Ovary (tissue), 9 donors: ENCODE measurements around the gene NOTCH1. TPM values are rescaled to one million over a fixed set of nuclear protein-coding genes. Genes with fewer than 3 reads are reported as not detected.

Source experiments
- DNase-seq, 5 donors: peaks; one replicate each; pipeline ENCODE4 v3.0.0-alpha.2; 2019 to 2020
- H3K27ac ChIP-seq, 2 donors: fragments of 200-600 bp; one replicate each; pipeline versions ENCODE4 v1.5.1 to v1.8.0; 2019 to 2022
- H3K27me3 ChIP-seq: fragments of 200-600 bp; one replicate; pipeline ENCODE4 v1.8.0; 2022
- H3K36me3 ChIP-seq: fragments of 200-600 bp; sonication (generic); one replicate; pipeline ENCODE4 v1.5.1; 2019
- H3K4me1 ChIP-seq: one replicate; pipeline ENCODE4 v1.8.1; 2013; ENCODE audit warnings: mild to moderate bottlenecking, moderate library complexity; ENCODE audit not compliant: insufficient read depth
- H3K4me3 ChIP-seq: fragments of 200-600 bp; sonication (generic); one replicate; pipeline ENCODE4 v1.5.1; 2017
- H3K9me3 ChIP-seq, 2 donors: fragments of 200-600 bp in 1 of 2; sonication (generic) in 1 of 2; one replicate each; pipeline versions ENCODE4 v1.5.1 to v1.8.1; 2013 to 2019; ENCODE audit warnings: mild to moderate bottlenecking in 1 of 2, moderate library complexity in 1 of 2
- EP300 ChIP-seq: sonication (generic); formaldehyde crosslinking; IDR thresholded peaks from one replicate; pipeline ENCODE4 v1.6.1; 2017; ENCODE audit warnings: antibody characterized with exemption
- POLR2A ChIP-seq: fragments of 450-650 bp; IDR thresholded peaks from one replicate; pipeline ENCODE4 v1.6.1; 2017; ENCODE audit warnings: antibody characterized with exemption, mild to moderate bottlenecking, moderate library complexity
- WGBS, 3 donors: extraction: QIAGEN DNeasy Blood & Tissue Kit in 1 of 3; methylation state at CpG; one replicate each; pipeline versions ENCODE4 v1.1.5 to v1.1.7; 2013 to 2017; 5-methylcytosine and 5-hydroxymethylcytosine counted together
- intact Hi-C, 4 donors: fragments of 100-400 bp; cut with DNase I; formaldehyde crosslinking; loops; one replicate each; pipeline versions ENCODE4 v1.11.0 to v1.15.1; 2022 to 2023
- microRNA-seq, 3 donors: library from miRNA; unstranded; fragments of <30 nt; microRNA quantifications; one replicate each; pipeline versions ENCODE4 to v1.2.0, GENCODE V29; 2019 to 2020
- polyA plus RNA-seq, 2 donors: library from polyadenylated mRNA; stranded (reverse); fragments of 200-250 nt in 1 of 2; fragments of 350-450 nt in 1 of 2; fragmentation: Illumina TruSeq in 1 of 2; extraction: RNeasy Lipid Tissue Mini Kit (QIAGEN cat#74804) in 1 of 2; gene quantifications; one replicate each; pipeline ENCODE4 v1.2.3, GENCODE V29; 2013 to 2014
- small RNA-seq: library from RNA; depleted of rRNA; stranded (forward); fragments of <200 nt; gene quantifications from one replicate; pipeline ENCODE3, GENCODE V24; 2016
- total RNA-seq, 7 donors: library from RNA; depleted of rRNA in 2 of 7; stranded (reverse); fragments of >200 nt in 2 of 7; fragmentation: NEBNext Ultra II Directional in 3 of 7; extraction: Animal tissue kit (Norgen Biotek cat#: 25700) in 3 of 7; gene quantifications; one replicate each; pipeline versions ENCODE4 v1.1.0 to v1.2.4, GENCODE V29; 2016 to 2023
- TF ChIP-seq, protein P1 (sequence below), 3 donors: fragments of 450-650 bp in 2 of 3; fragments of 200-600 bp in 1 of 3; IDR thresholded peaks; one replicate each; pipeline versions ENCODE4 v1.5.1 to v1.8.0; 2016 to 2022; ENCODE audit warnings: antibody characterized with exemption in 3 of 3, mild to moderate bottlenecking in 1 of 3
- donor health status: DM: no; HTN: no; CAD: no; lungs with moderate emphysema.
- donor health status: DM: no; HTN: no; CAD: no.
- donor health status: Bipolar disorder and iron deficiency.
- donor health status: DM: yes; HTN: yes; CAD: no.
- donor health status: DM: no; HTN: no; CAD: no.
- donor health status: DM: yes; HTN: yes; CAD: no.

The NOTCH1 gene
- total and polyA plus RNA-seq, 9 donors: 2.5 to 30.9 (median 17.1) TPM

DNA sequence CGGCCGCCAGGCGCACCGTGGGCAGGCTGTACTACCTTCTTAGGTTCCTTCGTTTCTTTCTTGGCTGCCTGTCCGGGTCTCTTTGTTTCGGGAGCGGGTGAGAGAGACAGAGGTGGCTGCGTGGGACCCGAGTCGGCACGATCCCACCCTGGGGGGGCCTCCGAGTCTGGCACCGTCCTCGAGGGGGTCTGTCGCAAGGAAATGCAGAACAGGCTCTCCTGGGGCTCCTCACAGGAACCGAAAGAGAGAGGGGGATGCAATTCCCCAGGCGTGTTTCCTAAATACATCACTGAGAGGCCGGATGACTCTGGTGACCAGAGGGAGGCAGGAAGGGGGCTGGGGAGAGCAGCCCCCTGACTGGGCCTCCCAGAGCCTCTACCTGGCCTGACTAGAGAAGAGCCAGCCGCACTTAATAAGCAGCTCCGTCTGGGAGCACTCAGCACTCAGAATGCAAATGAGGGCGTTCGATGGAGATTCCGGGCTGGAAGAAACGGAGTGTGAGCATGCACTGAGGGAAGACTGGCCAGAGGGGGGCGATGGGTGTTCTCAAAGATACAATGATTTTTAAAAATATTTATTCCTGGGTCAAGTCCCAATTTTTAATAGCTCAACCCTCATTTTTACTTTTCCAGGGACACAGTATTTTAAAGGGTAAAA, 94.5 kb downstream of the NOTCH1 start:
- Histone ChIP-seq H3K4me3 (no peak overlapping the region), H3K36me3 (no peaks in the 10 kb centered on the region)
- TF ChIP-seq, protein P1, sequence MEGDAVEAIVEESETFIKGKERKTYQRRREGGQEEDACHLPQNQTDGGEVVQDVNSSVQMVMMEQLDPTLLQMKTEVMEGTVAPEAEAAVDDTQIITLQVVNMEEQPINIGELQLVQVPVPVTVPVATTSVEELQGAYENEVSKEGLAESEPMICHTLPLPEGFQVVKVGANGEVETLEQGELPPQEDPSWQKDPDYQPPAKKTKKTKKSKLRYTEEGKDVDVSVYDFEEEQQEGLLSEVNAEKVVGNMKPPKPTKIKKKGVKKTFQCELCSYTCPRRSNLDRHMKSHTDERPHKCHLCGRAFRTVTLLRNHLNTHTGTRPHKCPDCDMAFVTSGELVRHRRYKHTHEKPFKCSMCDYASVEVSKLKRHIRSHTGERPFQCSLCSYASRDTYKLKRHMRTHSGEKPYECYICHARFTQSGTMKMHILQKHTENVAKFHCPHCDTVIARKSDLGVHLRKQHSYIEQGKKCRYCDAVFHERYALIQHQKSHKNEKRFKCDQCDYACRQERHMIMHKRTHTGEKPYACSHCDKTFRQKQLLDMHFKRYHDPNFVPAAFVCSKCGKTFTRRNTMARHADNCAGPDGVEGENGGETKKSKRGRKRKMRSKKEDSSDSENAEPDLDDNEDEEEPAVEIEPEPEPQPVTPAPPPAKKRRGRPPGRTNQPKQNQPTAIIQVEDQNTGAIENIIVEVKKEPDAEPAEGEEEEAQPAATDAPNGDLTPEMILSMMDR (IDR thresholded peaks at IDR 0.05): no peak
- no peak for TF ChIP-seq POLR2A

DNA sequence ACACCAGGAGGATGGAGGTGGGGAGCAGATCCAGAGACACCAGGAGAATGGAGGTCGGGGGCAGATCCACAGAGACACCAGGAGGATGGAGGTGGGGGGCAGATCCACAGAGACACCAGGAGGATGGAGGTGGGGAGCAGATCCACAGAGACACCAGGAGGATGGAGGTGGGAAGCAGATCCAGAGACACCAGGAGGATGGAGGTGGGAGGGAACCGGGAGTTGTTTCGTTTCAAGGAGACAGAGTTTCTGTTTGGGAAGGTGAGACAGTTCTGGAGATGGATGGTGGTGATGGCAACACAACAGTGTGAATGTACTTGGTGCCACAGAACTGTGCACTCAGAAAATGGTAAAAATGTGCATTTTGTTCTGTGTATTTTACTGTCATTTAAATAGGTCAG, 97.2 kb downstream of the NOTCH1 start:
- H3K9me3 ChIP-seq: no peaks in the 10 kb centered on the region
- no peaks in the 10 kb centered on the region for H3K4me1 ChIP-seq
- H3K27ac ChIP-seq: no peak overlapping the region
- TF ChIP-seq EP300 (no peak), POLR2A (no peak)
- TF ChIP-seq, protein P1 (IDR thresholded peaks at IDR 0.05): no peak
- H3K4me3 ChIP-seq: no peak overlapping the region
- no peak for DNase-seq
- intact Hi-C loops: no loop called here
- H3K27me3 ChIP-seq: no peaks in the 10 kb centered on the region
- WGBS, 3 donors: 79 to 88% (median 85%) methylated on average over 3 of the region's 3 CpGs
- H3K36me3 ChIP-seq: no peaks in the 10 kb centered on the region

More for the DNA sequence above, 94.5 kb downstream of the NOTCH1 start:
- intact Hi-C loops: no loop called here
- no peak for DNase-seq
- no peaks in the 10 kb centered on the region for H3K9me3 ChIP-seq
- no peaks in the 10 kb centered on the region for H3K27me3 ChIP-seq
- no peak overlapping the region for H3K27ac ChIP-seq
- WGBS, 3 donors: 82 to 88% (median 85%) methylated on average over 26 of the region's 26 CpGs
- no peaks in the 10 kb centered on the region for H3K4me1 ChIP-seq

DNA sequence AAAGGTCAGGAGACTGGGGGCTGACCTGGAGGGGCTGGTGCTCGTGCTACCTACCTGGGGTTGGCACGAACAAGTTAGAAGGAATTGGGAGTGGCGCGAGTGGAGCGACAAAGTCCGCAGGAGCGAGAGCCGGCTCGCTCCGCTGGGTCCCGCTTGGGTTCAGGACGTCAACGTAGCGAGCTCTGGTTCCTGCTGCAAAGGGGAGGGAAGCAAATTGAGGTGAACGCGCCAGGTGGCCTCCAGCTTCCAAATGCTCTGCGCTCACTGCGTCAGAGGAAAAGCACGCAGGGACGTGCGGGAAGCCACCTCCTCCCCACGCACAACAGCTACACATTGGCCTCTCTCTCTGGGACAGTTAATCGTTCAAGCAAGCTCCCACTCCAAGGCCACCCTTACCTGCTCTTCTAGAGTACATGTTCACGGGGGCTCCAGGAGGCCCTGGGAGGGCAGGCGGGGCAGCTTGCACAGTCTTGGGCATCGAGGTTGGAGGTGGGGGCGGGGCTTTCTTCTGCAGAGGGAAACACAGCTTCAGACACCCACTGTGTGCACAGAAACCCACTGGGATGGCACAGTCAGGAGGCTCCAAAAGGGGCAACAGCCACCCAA, 98.6 kb downstream of the NOTCH1 start:
- Histone ChIP-seq H3K27ac (no peak overlapping the region), H3K4me3 (no peak overlapping the region), H3K4me1 (no peaks in the 10 kb centered on the region), H3K9me3 (no peaks in the 10 kb centered on the region), H3K36me3 (no peaks in the 10 kb centered on the region), H3K27me3 (no peaks in the 10 kb centered on the region)
- intact Hi-C loops: no loop called here
- no peak for DNase-seq
- TF ChIP-seq POLR2A (no peak), EP300 (no peak)
- TF ChIP-seq, protein P1 (IDR thresholded peaks at IDR 0.05): no peak
- WGBS, 3 donors: 91 to 94% (median 92%) methylated on average over 27 of the region's 27 CpGs

DNA sequence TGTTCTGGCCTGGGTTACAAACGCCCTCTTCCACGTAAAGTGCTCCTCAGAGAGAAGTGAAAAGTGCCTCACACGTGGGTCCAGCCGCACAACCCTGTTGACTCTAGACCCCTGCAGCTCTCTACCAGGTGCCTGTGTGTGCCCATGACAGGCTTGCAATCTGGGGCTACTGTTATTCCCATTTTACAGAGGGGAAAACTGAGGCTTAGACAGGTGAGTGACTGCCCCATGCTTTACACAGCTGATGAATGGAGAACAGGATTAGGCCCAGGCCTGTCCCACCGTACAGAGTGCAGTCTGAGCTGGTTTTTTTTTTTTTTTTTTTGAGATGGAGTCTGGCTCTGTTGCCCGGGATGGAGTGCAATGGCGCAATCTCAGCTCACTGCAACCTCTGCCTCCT, 100.0 kb downstream of the NOTCH1 start:
- intact Hi-C loops: no loop called here
- TF ChIP-seq, protein P1 (IDR thresholded peaks at IDR 0.05): no peak
- TF ChIP-seq POLR2A (no peak), EP300 (no peak)
- Histone ChIP-seq H3K4me3 (no peak overlapping the region), H3K27ac (no peak overlapping the region), H3K4me1 (no peaks in the 10 kb centered on the region), H3K27me3 (no peaks in the 10 kb centered on the region), H3K9me3 (no peaks in the 10 kb centered on the region), H3K36me3 (no peaks in the 10 kb centered on the region)
- no peak for DNase-seq
- WGBS, 3 donors: 82 to 85% (median 84%) methylated on average over 7 of the region's 7 CpGs

Small RNA genes within 50 kb of the gene (microRNA-seq; reads per million reads assigned to microRNA genes)
- gene MIR4673 (0 to 0.16 (median 0) reads per million in 3 donors), gene MIR4674 (0 to 0.16 (median 0) reads per million in 3 donors)

Small RNA genes within 50 kb of the gene (small RNA-seq; reads per million reads assigned to genes)
- gene MIR4673 (not detected), gene MIR4674 (not detected)

Other genes with a start within 250 kb of the NOTCH1 start
- gene CCDC187, start 242.0 kb downstream of the NOTCH1 start, total RNA-seq: 10 to 100 TPM in 1 of 7 donors, 1 to 10 TPM in 2, under 1 TPM in 3, not detected in 1; 0.03 to 15.7 (median 1.2) TPM
- under 1 TPM; 0.02 to 0.05 TPM for gene CCDC187, start 242.0 kb downstream of the NOTCH1 start, polyA plus RNA-seq
- gene GPSM1, start 218.5 kb downstream of the NOTCH1 start, total RNA-seq: 10 to 100 TPM; 14.1 to 65.4 (median 36.4) TPM
- gene GPSM1, start 218.5 kb downstream of the NOTCH1 start, polyA plus RNA-seq: 10 to 100 TPM in 1 of 2 donors, under 1 TPM in 1; 0.57 to 26.6 TPM
- 10 to 100 TPM; 14.4 to 33.3 (median 24.2) TPM for gene DNLZ, start 182.3 kb downstream of the NOTCH1 start, total RNA-seq
- gene DNLZ, start 182.3 kb downstream of the NOTCH1 start, polyA plus RNA-seq: 10 to 100 TPM in 1 of 2 donors, 1 to 10 TPM in 1; 1.8 to 10.3 TPM
- gene CARD9, start 172.4 kb downstream of the NOTCH1 start, total RNA-seq: 1 to 10 TPM in 4 of 7 donors, under 1 TPM in 3; 0.48 to 3.5 (median 1.3) TPM
- under 1 TPM in 1 of 2 donors, not detected in 1; 0.61 TPM for gene CARD9, start 172.4 kb downstream of the NOTCH1 start, polyA plus RNA-seq
- 1 to 10 TPM; 5.4 to 9.6 (median 8.9) TPM for gene SNAPC4, start 145.9 kb downstream of the NOTCH1 start, total RNA-seq
- gene SNAPC4, start 145.9 kb downstream of the NOTCH1 start, polyA plus RNA-seq: 1 to 10 TPM; 3.7 to 7.3 TPM
- 10 to 100 TPM; 21.3 to 52.5 (median 28.9) TPM for gene ENTR1, start 135.4 kb downstream of the NOTCH1 start, total RNA-seq
- 10 to 100 TPM; 19.3 to 24.5 TPM for gene ENTR1, start 135.4 kb downstream of the NOTCH1 start, polyA plus RNA-seq
- 10 to 100 TPM; 18.7 to 46.0 (median 40.1) TPM for gene PMPCA, start 135.4 kb downstream of the NOTCH1 start, total RNA-seq
- gene PMPCA, start 135.4 kb downstream of the NOTCH1 start, polyA plus RNA-seq: 10 to 100 TPM; 39.6 to 82.4 TPM
- gene INPP5E, start 106.2 kb downstream of the NOTCH1 start, total RNA-seq: 10 to 100 TPM; 11.0 to 18.5 (median 15.4) TPM
- gene INPP5E, start 106.2 kb downstream of the NOTCH1 start, polyA plus RNA-seq: 1 to 10 TPM; 3.4 to 9.7 TPM
- gene SEC16A, start 63.0 kb downstream of the NOTCH1 start, total RNA-seq: 10 to 100 TPM; 30.0 to 61.4 (median 50.2) TPM
- gene SEC16A, start 63.0 kb downstream of the NOTCH1 start, polyA plus RNA-seq: 10 to 100 TPM; 27.6 to 37.2 TPM
- 100 to 1,000 TPM in 1 of 7 donors, 10 to 100 TPM in 6; 27.1 to 113 (median 43.4) TPM for gene EGFL7, start 116.9 kb upstream of the NOTCH1 start, total RNA-seq
- gene EGFL7, start 116.9 kb upstream of the NOTCH1 start, polyA plus RNA-seq: 100 to 1,000 TPM in 1 of 2 donors, under 1 TPM in 1; 0.18 to 105 TPM
- 10 to 100 TPM; 14.4 to 40.9 (median 24.8) TPM for gene AGPAT2, start 141.4 kb upstream of the NOTCH1 start, total RNA-seq
- gene AGPAT2, start 141.4 kb upstream of the NOTCH1 start, polyA plus RNA-seq: 10 to 100 TPM in 1 of 2 donors, 1 to 10 TPM in 1; 6.1 to 23.9 TPM
- 10 to 100 TPM in 5 of 7 donors, 1 to 10 TPM in 2; 5.2 to 23.4 (median 13.1) TPM for gene DIPK1B, start 166.5 kb upstream of the NOTCH1 start, total RNA-seq
- gene DIPK1B, start 166.5 kb upstream of the NOTCH1 start, polyA plus RNA-seq: 10 to 100 TPM in 1 of 2 donors, 1 to 10 TPM in 1; 2.9 to 15.0 TPM
- 10 to 100 TPM in 2 of 7 donors, 1 to 10 TPM in 5; 1.4 to 45.4 (median 4.5) TPM for gene LCN10, start 196.9 kb upstream of the NOTCH1 start, total RNA-seq
- 10 to 100 TPM in 1 of 2 donors, 1 to 10 TPM in 1; 2.4 to 15.2 TPM for gene LCN10, start 196.9 kb upstream of the NOTCH1 start, polyA plus RNA-seq
- gene LCN6, start 202.5 kb upstream of the NOTCH1 start, total RNA-seq: 10 to 100 TPM in 3 of 7 donors, 1 to 10 TPM in 4; 1.8 to 59.3 (median 8.3) TPM
- gene LCN6, start 202.5 kb upstream of the NOTCH1 start, polyA plus RNA-seq: 10 to 100 TPM in 1 of 2 donors, 1 to 10 TPM in 1; 1.6 to 33.4 TPM
- 1 to 10 TPM in 1 of 7 donors, under 1 TPM in 1, not detected in 5; 0.23 to 3.0 TPM for gene LCN8, start 212.2 kb upstream of the NOTCH1 start, total RNA-seq
- under 1 TPM in 1 of 2 donors, not detected in 1; 0.36 TPM for gene LCN8, start 212.2 kb upstream of the NOTCH1 start, polyA plus RNA-seq
- gene LCN15, start 218.5 kb upstream of the NOTCH1 start, total RNA-seq: not detected
- gene LCN15, start 218.5 kb upstream of the NOTCH1 start, polyA plus RNA-seq: not detected
- 100 to 1,000 TPM in 1 of 7 donors, 10 to 100 TPM in 6; 43.1 to 115 (median 64.8) TPM for gene TMEM141, start 245.3 kb upstream of the NOTCH1 start, total RNA-seq
- gene TMEM141, start 245.3 kb upstream of the NOTCH1 start, polyA plus RNA-seq: 10 to 100 TPM; 23.4 to 64.9 TPM